ENCODE measurements around the gene FAM118A.

FAM118A gene

GRCh38 chr22:45308391-45308956 is 1.3 kb upstream of the FAM118A start:
- no peak for TF ChIP-seq POLR2A (IDR thresholded peaks at IDR 0.05; ENCODE audit: low read depth, low read length)
- no peak for FAIRE-seq
- DNase-seq (ENCODE audit: insufficient read length, low spot score) = no peak

DNA sequence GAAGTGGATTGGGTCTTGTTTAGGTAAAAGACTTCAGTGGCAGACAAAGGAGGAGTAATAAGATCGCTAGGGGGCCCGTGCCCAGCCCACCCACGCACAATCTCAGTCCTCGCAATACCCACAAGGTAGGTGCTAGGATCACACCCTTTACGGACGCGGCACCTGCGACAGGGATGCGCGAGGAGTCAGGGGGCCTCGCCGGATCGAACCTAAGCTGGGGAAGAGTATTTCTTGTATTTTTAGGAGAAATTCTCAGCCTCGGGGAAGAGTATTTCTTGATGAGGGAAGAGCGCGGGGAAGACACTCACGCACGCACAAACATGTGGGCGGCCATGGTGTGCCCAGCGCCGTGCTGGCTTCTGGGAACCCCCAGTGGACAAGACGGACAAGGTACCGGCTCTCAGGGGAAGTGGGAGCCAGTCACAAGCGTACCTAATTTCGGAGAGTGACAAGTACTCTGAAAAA is 745 bp upstream of the FAM118A start:
- TF ChIP-seq POLR2A (IDR thresholded peaks at IDR 0.05; ENCODE audit: low read depth, low read length) = no peak
- FAIRE-seq = no peak
- DNase-seq (ENCODE audit: insufficient read length, low spot score) = no peak

DNA sequence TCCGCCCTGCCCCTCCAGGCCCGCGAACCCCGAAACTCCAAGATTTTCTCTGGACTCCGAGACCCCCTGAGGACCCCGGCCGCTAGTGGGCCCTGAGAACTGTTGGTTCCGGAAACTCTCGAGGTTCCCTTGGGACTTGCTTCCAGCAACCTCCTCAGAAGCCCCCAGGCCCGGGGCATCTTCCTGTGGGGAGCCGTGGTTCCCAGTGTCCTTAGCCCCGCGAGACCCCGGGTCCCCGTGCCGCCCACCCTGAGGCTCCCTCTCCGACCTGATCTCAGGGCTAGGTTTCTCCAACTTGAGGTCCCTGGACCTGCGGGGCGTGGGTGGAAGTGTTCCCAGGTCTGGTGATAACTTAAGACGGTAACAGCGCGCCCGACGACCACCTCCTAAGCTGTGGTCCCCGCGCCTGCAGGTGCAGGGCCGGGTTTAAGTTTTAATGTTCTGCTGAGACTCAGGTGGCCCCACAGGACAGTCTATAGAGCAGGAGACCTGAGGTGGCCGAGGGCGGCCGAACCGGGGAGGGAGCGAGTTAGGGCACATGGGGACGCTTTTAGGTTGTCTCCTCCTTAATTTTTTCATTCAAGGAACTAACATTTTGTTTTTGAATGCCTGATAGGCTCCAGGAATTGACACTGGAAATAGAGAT is 720 bp downstream of the FAM118A start:
- DNase-seq (ENCODE audit: insufficient read length, low spot score) (no peak), FAIRE-seq (no peak)
- no peak for TF ChIP-seq POLR2A (IDR thresholded peaks at IDR 0.05; ENCODE audit: low read depth, low read length)

DNA sequence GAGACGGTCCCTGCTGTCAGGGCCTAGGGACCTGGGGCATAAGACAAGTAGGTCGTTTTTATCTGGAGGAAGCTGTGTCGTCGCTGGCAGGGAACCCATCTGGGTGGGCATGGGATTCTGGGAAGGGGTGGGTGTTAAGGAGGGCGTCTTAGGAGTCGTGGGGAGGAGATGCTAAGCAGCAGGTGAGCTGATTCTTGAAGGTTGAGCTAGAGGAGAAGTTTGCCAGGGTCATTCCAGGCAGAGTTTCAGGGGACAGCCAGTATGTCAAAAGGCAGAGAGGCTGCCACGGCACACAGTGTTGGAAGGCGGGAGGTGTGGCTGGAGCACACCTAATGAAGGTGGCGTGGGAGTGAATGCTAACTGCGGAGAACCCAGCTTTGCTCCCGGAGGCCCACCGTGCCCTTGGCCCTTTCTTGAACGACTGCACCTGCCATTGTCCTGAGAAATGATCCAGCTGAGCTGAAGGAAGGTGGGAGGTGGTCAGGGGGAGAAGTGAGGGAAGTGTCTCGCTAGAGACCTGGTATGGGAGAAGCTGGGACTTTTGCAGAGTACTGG is 1.3 kb downstream of the FAM118A start:
- DNase-seq (ENCODE audit: insufficient read length, low spot score) = no peak
- no peak for TF ChIP-seq POLR2A (IDR thresholded peaks at IDR 0.05; ENCODE audit: low read depth, low read length)
- no peak for FAIRE-seq

DNA sequence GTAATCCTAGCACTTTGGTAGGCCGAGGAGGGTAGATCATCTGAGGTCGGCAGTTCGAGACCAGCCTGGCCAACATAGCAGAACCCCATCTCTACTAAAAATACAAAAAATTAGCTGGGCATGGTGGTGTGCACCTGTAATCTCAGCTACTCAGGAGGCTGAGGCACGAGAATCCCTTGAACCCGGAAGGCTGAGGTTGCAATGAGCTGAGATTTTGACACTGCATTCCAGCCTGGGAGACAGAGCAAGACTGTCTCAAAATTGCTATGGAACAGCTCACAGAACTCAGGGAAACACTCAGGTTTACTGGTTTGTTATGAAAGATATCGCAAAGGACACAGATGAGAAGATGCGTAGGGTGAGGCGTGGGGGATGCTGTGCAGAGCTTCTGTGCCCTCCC is 2.7 kb downstream of the FAM118A start:
- no peak for FAIRE-seq
- no peak for DNase-seq (ENCODE audit: insufficient read length, low spot score)
- TF ChIP-seq POLR2A (IDR thresholded peaks at IDR 0.05; ENCODE audit: low read depth, low read length) = no peak

DNA sequence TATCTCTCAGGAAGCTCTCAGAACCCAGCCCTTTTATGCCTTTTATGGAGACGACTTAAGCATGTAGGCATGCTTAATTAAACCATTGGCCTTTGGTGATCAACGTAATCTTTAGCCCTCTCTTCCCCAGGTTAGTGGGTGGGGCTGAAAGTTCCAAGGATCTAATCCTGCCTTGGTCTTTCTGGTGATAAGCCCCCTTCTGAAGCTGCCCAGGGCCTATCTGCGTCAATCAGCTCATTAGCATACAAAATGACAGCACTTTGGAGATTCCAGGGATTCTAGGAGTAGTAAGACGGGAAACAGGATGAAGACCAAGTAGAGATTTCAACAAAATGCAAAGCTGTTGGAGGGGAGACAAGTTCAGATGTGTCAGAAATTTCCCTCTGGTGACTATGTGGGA is 3.1 kb downstream of the FAM118A start:
- no peak for DNase-seq (ENCODE audit: insufficient read length, low spot score)
- no peak for FAIRE-seq
- no peak for TF ChIP-seq POLR2A (IDR thresholded peaks at IDR 0.05; ENCODE audit: low read depth, low read length)

GRCh38 chr22:45314054-45314721 is 4.5 kb downstream of the FAM118A start:
- DNase-seq (ENCODE audit: insufficient read length, low spot score) (no peak), FAIRE-seq (no peak)

DNA sequence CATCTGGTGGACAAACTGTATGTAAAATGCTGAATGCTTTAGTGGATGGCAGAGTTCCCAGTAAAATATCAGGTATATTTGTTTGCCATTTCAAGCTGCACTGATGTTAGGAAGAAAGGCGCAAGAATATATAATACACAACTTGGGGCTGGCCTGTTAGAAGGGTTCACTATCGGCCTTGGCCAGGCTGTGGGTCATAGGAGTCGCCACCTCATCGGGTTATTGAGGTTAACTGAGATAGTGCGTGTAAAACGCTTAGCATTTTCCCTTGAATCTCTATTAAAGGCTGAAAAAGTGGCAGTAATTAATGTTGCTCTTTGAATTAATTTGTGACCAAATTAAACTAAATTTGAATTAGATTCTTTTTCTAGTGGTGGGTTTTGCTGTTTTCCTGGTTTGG is 5.1 kb downstream of the FAM118A start:
- FAIRE-seq (no peak), DNase-seq (ENCODE audit: insufficient read length, low spot score) (no peak)
- TF ChIP-seq POLR2A (IDR thresholded peaks at IDR 0.05; ENCODE audit: low read depth, low read length) = no peak

More at GRCh38 chr22:45314054-45314721, 4.5 kb downstream of the FAM118A start:
- TF ChIP-seq POLR2A (IDR thresholded peaks at IDR 0.05; ENCODE audit: low read depth, low read length) = no peak

DNA sequence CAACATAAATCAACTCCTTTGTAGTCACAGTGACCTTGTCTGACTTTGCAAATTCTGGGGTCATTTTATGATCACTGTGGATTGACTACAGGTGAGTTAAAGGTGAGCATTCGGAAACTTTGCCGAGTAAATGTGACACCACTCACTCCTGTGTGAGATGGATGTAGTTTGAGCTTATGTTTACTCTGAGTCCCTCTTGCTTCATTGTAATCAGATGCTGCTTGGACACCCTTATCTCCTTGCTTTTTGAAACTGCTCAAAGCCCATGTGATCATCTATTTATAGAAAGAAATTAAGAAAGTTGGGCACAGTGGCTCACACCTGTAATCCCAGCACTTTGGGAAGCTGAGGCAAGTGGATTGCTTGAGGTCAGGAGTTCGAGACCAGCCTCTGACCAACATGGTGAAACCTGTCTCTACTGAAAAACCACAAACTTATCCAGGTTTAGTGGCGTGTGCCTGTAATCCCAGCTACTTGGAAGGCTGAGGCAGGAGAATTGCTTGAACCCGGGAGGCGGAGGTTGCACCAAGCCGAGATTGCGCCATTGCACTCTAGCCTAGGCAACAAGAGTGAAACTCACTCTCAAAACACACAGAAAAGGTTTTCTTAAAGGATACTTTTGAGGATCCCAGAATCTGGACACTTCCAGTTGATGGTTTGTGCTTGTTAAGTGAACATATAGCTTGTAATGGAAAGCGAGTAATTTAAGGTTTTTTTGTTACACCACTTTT is 7.2 kb downstream of the FAM118A start:
- FAIRE-seq = no peak
- DNase-seq (ENCODE audit: insufficient read length, low spot score) = no peak
- no peak for TF ChIP-seq POLR2A (IDR thresholded peaks at IDR 0.05; ENCODE audit: low read depth, low read length)

DNA sequence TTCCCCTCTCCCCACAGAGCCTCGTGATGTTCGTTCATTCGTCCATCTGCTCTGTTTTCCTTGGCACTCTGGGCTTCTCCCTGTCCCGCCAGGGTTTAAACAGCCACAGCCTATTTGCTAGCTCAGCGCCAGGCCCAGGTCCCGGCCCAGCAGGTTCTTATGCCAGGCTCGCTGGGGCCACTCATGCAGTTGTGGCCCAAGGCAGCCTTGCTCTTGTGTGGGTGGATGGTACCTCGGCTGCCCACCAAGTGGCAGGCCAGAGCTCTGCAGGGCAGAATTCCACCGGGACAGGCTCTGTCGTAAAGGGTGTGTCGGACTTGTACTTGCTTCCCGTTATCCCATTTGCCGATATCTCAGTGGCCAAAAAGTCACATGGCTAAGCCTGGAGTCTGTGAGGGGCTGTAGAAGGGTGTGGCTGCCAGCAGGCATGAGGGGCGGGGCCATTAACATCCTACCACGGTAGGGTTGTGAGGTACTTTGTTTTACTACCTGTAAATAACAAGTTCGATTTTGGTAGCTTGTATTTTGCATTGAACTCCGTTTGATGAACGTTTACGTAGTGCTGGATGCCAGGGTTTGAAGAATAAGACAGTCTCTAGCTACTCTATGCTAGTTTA is 7.9 kb downstream of the FAM118A start:
- DNase-seq (ENCODE audit: insufficient read length, low spot score) (no peak), FAIRE-seq (no peak)
- TF ChIP-seq POLR2A (IDR thresholded peaks at IDR 0.05; ENCODE audit: low read depth, low read length) = no peak

DNA sequence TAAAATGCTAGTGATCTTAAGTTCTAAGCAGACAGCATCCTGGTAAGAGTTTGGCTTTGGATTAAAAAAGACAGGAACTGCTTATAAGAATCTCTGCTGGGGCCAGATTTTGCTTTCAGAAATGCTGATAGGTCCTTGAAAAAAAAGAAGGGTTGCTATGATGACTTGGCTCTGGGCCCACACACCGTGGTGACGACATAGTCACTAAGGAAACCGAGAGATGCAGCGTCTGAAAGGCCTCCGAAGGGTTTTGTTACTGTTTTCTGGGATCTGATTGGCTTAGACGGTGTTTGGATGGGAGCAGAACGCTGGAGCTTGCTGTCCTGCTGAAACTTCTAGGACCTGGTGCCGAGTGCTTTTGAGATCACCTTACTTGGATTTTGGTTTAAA is 8.4 kb downstream of the FAM118A start:
- TF ChIP-seq POLR2A (IDR thresholded peaks at IDR 0.05; ENCODE audit: low read depth, low read length) = no peak
- DNase-seq (ENCODE audit: insufficient read length, low spot score) = peak; percentile 41
- FAIRE-seq = no peak

DNA sequence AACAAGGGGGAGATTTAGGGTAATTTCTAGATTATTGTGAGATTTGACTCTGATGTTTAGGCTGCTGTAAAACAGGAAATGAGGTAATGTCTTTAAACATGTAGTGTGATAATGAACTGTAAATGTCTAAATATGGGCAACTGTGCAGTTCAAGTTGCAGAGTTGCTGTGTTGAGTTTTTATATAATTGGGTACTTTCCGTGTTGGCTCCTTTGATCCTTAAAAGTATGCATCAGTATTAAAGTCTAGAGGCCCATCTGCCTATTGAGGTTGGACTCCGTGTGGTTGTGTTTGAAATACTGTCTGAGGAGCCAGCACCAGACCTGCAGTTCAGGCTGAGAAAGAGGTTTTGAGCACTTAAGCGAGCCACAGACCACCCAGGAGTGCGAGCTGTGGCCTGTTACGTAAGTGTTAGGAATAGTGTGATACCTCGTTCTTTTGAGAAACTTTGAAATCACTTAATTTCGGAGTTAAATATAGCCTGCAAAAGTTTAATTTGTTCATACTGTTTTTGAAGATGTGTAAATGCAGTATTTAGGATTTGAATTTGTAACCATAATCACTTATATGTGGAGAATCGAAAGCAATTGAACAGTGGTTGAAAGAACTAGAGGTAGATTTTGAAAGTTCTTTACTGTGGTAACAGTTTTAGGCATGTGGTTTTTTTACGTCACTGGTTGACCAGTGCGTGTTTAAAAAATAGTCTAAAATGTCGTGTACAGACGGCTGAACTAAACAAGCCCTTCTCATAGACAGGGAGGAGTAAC is 9.0 kb downstream of the FAM118A start:
- TF ChIP-seq POLR2A (IDR thresholded peaks at IDR 0.05; ENCODE audit: low read depth, low read length) = no peak
- FAIRE-seq = no peak
- DNase-seq (ENCODE audit: insufficient read length, low spot score) = no peak

DNA sequence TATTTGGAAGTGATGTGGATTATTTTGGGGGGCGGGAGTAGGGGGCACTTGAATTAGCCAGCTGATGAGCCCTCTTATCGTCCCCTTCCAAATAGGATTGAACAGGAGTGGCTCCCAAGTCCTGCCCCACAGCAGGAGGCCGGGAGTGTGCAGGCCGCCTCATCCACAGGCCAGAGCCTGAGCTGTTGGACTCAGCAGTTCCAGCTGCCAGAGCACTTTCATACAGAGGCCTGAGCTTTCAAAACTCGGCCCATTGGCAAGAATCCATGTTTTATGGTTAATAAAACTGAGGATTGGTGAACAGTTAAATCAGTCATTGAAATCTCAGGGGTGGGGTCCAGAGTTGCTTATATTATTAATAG is 9.6 kb downstream of the FAM118A start:
- TF ChIP-seq POLR2A (IDR thresholded peaks at IDR 0.05; ENCODE audit: low read depth, low read length) = no peak
- no peak for FAIRE-seq
- no peak for DNase-seq (ENCODE audit: insufficient read length, low spot score)

Data from H54 (cell line).